ENCODE measurements around the gene MSL3B.

- TF ChIP-seq POLR2AphosphoS5 (IDR thresholded peaks at IDR 0.05) = no peak
- TF ChIP-seq POLR2A (IDR thresholded peaks at IDR 0.05) = no peak
- TF ChIP-seq, protein P1, sequence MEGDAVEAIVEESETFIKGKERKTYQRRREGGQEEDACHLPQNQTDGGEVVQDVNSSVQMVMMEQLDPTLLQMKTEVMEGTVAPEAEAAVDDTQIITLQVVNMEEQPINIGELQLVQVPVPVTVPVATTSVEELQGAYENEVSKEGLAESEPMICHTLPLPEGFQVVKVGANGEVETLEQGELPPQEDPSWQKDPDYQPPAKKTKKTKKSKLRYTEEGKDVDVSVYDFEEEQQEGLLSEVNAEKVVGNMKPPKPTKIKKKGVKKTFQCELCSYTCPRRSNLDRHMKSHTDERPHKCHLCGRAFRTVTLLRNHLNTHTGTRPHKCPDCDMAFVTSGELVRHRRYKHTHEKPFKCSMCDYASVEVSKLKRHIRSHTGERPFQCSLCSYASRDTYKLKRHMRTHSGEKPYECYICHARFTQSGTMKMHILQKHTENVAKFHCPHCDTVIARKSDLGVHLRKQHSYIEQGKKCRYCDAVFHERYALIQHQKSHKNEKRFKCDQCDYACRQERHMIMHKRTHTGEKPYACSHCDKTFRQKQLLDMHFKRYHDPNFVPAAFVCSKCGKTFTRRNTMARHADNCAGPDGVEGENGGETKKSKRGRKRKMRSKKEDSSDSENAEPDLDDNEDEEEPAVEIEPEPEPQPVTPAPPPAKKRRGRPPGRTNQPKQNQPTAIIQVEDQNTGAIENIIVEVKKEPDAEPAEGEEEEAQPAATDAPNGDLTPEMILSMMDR (IDR thresholded peaks at IDR 0.05) = no peak
Measured at GRCh38 chr2:233852056-233852455, 16.1 kb downstream of the MSL3B start.
